ENCODE data around the gene HMGCR.
"Not testable (repeated sequence)": the region's sequence is repeated elsewhere in the genome, so short reads cannot be mapped to it uniquely, and the experiment has no call there.

Gene HMGCR

GRCh38 chr5:75336615-75337336 lies at the start of gene HMGCR:
HMGCR (plus strand) TSS chr5:75337220; CDS start chr5:75342606, 5,386 bp downstream.
- DNase-seq = peak; percentile 94

GRCh38 chr5:75291844-75292243 lies 45.2 kb upstream of the HMGCR start:
- DNase-seq = not testable (repeated sequence)

GRCh38 chr5:75300084-75300483 lies 36.9 kb upstream of the HMGCR start:
- no peak for DNase-seq

GRCh38 chr5:75303419-75303818 lies 33.6 kb upstream of the HMGCR start:
- no peak for DNase-seq

GRCh38 chr5:75304486-75304885 lies 32.5 kb upstream of the HMGCR start:
- not testable (repeated sequence) for DNase-seq

GRCh38 chr5:75306746-75307145 lies 30.3 kb upstream of the HMGCR start:
- no peak for DNase-seq

- no peak for DNase-seq
Observed at GRCh38 chr5:75310212-75310611, 26.8 kb upstream of the HMGCR start.

GRCh38 chr5:75319148-75319547 lies 17.9 kb upstream of the HMGCR start:
- DNase-seq = not testable (repeated sequence)

- DNase-seq = no peak
Observed at GRCh38 chr5:75319638-75320037, 17.4 kb upstream of the HMGCR start.

GRCh38 chr5:75320371-75320770 lies 16.6 kb upstream of the HMGCR start:
- DNase-seq = no peak

- DNase-seq = no peak
Observed at GRCh38 chr5:75322066-75322465, 15.0 kb upstream of the HMGCR start.

- no peak for DNase-seq
Observed at GRCh38 chr5:75324791-75325190, 12.2 kb upstream of the HMGCR start.

- no peak for DNase-seq
Observed at GRCh38 chr5:75325242-75325641, 11.8 kb upstream of the HMGCR start.

- no peak for DNase-seq
Observed at GRCh38 chr5:75330404-75330803, 6.6 kb upstream of the HMGCR start.

- no peak for DNase-seq
Observed at GRCh38 chr5:75331095-75332090, 5.6 kb upstream of the HMGCR start.

GRCh38 chr5:75333759-75334158 lies 3.3 kb upstream of the HMGCR start:
- not testable (repeated sequence) for DNase-seq

- DNase-seq = not testable (repeated sequence)
Observed at GRCh38 chr5:75334413-75334812, 2.6 kb upstream of the HMGCR start.

- no peak for DNase-seq
Observed at GRCh38 chr5:75335486-75335885, 1.5 kb upstream of the HMGCR start.

GRCh38 chr5:75335952-75336614 lies 937 bp upstream of the HMGCR start:
- DNase-seq = no peak

- DNase-seq = peak; percentile 56
Observed at GRCh38 chr5:75337366-75338021, 474 bp downstream of the HMGCR start.

- DNase-seq = no peak
Observed at GRCh38 chr5:75338408-75338807, 1.4 kb downstream of the HMGCR start.

GRCh38 chr5:75340714-75341478 lies 3.9 kb downstream of the HMGCR start:
- DNase-seq = no peak
